ENCODE results near the gene RPAP3. TPM values are rescaled to one million over a fixed set of nuclear protein-coding genes. Genes with fewer than 3 reads are reported as not detected.

Gene RPAP3
- total RNA-seq, 4 donors from 2014 or later = 17.9 to 24.9 (median 21.4) TPM

DNA sequence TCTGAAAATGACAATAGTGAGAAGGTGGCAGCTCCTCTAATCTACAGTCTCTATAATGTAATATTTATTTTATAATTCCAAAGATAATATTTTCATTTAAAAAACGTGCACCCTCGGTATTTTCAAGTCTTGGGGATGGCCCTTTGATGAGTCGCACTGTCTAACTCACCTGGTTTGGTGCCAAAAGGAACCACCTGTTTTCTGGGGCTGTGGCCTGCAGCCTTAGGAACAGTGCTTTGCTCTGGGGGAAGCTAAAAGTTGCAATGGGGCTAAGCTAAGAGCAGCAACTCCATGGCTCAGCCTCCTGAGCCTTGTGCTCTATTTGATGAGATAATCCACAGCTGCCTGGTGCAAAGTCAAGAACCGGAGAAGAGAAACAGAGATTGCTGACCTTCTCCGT, 25.9 kb upstream of the RPAP3 start:
- no peak for TF ChIP-seq POLR2A (IDR thresholded peaks at IDR 0.05)
- TF ChIP-seq, protein P1, sequence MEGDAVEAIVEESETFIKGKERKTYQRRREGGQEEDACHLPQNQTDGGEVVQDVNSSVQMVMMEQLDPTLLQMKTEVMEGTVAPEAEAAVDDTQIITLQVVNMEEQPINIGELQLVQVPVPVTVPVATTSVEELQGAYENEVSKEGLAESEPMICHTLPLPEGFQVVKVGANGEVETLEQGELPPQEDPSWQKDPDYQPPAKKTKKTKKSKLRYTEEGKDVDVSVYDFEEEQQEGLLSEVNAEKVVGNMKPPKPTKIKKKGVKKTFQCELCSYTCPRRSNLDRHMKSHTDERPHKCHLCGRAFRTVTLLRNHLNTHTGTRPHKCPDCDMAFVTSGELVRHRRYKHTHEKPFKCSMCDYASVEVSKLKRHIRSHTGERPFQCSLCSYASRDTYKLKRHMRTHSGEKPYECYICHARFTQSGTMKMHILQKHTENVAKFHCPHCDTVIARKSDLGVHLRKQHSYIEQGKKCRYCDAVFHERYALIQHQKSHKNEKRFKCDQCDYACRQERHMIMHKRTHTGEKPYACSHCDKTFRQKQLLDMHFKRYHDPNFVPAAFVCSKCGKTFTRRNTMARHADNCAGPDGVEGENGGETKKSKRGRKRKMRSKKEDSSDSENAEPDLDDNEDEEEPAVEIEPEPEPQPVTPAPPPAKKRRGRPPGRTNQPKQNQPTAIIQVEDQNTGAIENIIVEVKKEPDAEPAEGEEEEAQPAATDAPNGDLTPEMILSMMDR (IDR thresholded peaks at IDR 0.05) = no peak
- H3K36me3 ChIP-seq = no peaks in the 10 kb centered on the region
- no peaks in the 10 kb centered on the region for H3K27me3 ChIP-seq
- 76 to 79% methylated on average over 5 of the region's 5 CpGs for WGBS, 2 donors
- intact Hi-C loops (cut with DNase I) = no loop called here
- H3K4me3 ChIP-seq (replicated peaks in 1 of 3) = no peak overlapping the region
- no peaks in the 10 kb centered on the region for H3K9me3 ChIP-seq
- H3K27ac ChIP-seq = no peak overlapping the region
- peaks cover 25 to 38% of the 10 kb centered on the region in 2 donors for H3K4me1 ChIP-seq
- DNase-seq = no peak

DNA sequence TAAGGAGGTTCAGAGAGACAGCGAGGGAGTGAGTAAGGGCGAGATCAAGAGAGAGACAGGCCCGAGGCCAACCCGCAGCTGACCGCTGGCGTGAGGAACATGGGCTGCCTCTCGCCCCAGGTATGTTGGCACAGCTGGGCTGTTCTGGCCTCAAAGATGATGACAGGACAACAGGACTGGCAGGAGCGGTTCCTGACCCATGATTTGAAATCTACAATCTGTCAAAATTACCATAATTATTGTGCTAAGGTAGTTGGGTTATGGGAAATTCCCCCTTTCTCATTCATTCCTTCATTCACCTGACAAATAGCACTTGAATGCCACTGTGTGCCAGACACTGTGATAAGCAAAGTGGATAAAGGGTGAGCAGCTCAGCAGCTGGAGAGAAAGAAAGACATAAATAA, 24.5 kb upstream of the RPAP3 start:
- intact Hi-C loops (cut with DNase I) = no loop called here

DNA sequence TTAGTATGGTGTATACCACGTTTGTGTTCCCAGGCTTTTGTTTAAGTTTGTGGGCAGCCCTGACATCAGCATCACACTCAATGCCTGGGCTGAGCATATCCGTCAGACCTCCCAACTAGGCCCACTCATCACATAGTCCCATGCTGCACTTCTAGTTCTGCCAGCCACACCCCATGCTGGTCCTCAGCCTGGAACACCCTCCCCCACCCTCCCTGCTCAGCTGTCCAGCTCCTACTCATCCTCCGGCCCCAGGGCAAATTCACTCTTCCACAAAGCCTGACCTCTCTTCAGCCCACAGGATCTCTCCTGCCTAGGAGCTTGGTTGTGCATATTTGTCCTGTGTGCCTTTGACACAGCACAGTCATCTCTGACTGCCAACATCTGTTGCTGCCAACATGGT, 23.4 kb upstream of the RPAP3 start:
- Histone ChIP-seq H3K4me1 (peaks cover 11 to 17% of the 10 kb centered on the region in 2 donors), H3K27me3 (no peaks in the 10 kb centered on the region), H3K27ac (no peak overlapping the region), H3K4me3 (replicated peaks in 1 of 3) (no peak overlapping the region), H3K36me3 (no peaks in the 10 kb centered on the region), H3K9me3 (no peaks in the 10 kb centered on the region)
- TF ChIP-seq, protein P1 (IDR thresholded peaks at IDR 0.05) = no peak
- no peak for TF ChIP-seq POLR2A (IDR thresholded peaks at IDR 0.05)
- intact Hi-C loops (cut with DNase I) = no loop called here
- WGBS, 2 donors = 67% methylated on average over 3 of the region's 3 CpGs
- DNase-seq = no peak

More for the DNA sequence above, 24.5 kb upstream of the RPAP3 start:
- TF ChIP-seq POLR2A (IDR thresholded peaks at IDR 0.05) = no peak
- TF ChIP-seq, protein P1 (IDR thresholded peaks at IDR 0.05) = no peak
- H3K27ac ChIP-seq = peak overlapping the region; percentile 34 to 48 (median 42)
- no peaks in the 10 kb centered on the region for H3K36me3 ChIP-seq
- H3K9me3 ChIP-seq = no peaks in the 10 kb centered on the region
- H3K4me1 ChIP-seq = peaks cover 11 to 24% of the 10 kb centered on the region in 2 donors
- no peak overlapping the region for H3K4me3 ChIP-seq (replicated peaks in 1 of 3)
- WGBS, 2 donors = 31 to 55% methylated on average over 8 of the region's 8 CpGs
- DNase-seq = peak; percentile 66 to 76
- no peaks in the 10 kb centered on the region for H3K27me3 ChIP-seq

DNA sequence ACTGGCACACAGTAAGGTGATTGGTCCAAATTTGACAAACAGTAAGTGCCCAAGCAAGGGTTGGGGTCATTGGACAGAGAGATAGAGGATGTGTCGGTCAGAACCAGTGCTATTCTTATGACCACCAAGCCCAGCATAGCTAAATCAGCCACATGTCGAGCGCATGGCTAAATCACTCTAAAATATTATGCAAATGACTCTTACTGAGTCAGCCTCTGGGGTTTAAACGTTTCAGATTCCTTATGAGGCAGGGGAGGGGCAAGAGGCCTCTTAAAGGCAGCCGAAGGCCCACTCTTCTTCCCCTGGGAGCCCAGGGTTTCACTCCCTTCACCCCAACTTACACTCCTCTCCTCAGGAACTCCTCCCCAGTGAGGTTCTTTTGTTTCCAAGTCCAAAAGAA, 20.1 kb upstream of the RPAP3 start:
- no peak for DNase-seq
- Histone ChIP-seq H3K27me3 (no peaks in the 10 kb centered on the region), H3K4me3 (replicated peaks in 1 of 3) (no peak overlapping the region), H3K36me3 (no peaks in the 10 kb centered on the region), H3K27ac (peak overlapping the region in 1 of 3 donors; percentile 17), H3K4me1 (peaks cover 25 to 40% of the 10 kb centered on the region in 2 donors), H3K9me3 (no peaks in the 10 kb centered on the region)
- WGBS, 2 donors = 49 to 68% methylated on average over 5 of the region's 5 CpGs
- intact Hi-C loops (cut with DNase I) = no loop called here
- TF ChIP-seq, protein P1 (IDR thresholded peaks at IDR 0.05) = no peak
- TF ChIP-seq POLR2A (IDR thresholded peaks at IDR 0.05) = no peak

DNA sequence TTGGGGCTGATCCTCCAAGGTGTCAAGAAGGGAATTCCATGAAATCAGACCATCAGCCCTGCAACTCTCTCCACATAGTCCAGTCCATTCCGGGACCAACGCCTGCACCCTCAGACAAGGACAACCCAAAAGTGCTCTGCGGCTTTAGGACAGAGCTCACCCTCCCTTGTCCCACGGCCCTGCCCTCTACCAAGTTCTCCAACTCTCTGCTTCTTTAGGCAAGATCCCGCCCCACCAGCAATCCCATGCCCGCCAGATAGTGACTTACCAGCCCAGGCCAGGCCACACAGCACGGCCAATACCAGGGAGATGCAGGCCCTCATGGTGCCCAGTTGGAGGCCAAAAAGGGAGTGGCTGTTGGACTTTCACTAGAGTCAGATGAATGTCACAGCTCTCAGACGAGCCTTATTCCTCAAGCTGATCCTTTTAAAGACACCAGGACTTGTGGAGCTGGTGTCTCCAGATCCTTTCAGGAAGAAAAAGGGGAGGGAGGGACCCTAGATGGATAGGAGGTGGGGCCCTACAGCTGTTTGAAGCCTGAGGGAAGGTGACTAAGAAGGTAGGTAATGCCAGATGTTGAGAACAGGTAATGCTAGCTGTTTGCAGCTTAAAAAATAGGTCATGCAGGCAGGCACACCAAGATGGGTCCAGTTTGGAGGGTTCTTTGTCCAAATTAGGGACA, 19.4 kb upstream of the RPAP3 start, which contains the start of gene ENDOU:
Gene ENDOU (minus strand): TSS at position 400 of the 682 bp plus-strand sequence. CDS start 77 bp downstream, at position 323.
- Histone ChIP-seq H3K27ac (peak within 1 kb of the TSS in 1 of 3 donors; percentile 17), H3K4me1 (peaks cover 18 to 33% of the 10 kb centered on the region in 2 donors), H3K36me3 (no peaks in the 10 kb centered on the region), H3K9me3 (no peaks in the 10 kb centered on the region), H3K27me3 (no peaks in the 10 kb centered on the region), H3K4me3 (replicated peaks in 1 of 3) (no peak within 1 kb of the TSS)
- intact Hi-C loops (cut with DNase I) = no loop called here
- TF ChIP-seq, protein P1 (IDR thresholded peaks at IDR 0.05) = no peak
- no peak for TF ChIP-seq POLR2A (IDR thresholded peaks at IDR 0.05)
- WGBS, 2 donors = 86 to 98% methylated on average over 7 to 8 of the region's 8 CpGs
- DNase-seq = no peak
